Measurements from ENCODE around the gene PTGFR.

PTGFR gene

DNA sequence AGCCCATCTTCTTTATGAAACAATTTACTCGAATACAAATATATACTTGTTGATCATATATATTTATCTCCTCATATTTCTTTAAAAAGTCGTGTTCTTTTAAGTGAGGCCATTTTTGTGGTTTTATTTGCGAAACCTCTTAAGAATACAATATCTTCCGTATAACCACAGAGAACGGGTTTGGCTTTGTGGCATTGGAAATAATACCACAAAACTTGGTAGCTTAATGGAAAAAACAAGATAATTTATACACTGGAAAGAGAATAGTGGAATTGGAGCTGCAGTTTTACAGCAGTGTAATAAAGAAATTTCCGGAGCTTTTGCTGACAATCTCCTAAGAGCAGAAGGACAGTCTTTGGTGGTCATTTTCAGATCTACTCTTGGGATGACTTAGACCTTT lies 29.4 kb downstream of the PTGFR start:
- DNase-seq (ENCODE audit: low read depth in 3 of 3): no peak

DNA sequence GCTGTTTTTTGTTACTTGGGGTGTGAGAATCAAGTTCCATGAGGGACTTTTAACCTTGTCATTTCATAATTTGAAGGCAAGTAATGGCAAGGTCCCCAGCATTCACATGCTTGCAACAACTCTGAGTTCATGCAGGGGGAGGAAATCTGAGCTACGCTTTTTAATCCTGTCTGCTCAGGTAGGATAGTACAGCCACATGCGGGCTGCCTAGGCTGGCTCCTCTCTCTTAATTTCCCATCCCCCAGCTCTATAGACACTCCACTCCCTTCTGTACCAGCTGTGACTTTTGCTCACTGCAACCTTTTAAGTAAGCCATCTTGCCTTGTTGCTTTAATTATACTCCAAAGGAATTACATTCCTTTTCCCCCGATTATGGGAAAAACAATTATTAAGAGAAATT lies 30.1 kb downstream of the PTGFR start:
- no peak for DNase-seq (ENCODE audit: low read depth in 3 of 3)

DNA sequence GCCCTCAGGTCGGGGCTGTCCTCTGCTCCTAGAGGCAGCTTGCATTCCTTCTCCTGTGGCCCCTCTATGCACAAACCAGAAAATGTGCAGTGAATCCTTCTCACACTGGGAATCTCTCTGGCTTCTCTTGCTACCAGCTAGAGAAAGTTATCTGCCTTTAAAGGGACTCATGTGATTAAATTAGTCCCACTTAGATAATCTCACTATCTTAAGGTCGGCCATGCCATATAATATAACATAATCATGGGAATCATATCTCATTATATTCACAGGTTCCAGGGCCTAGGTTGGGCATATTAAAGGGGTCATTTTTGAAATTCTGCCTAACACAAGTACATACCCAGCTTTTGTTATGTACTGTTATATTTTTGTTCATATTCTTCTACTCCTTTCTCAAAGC lies 31.4 kb downstream of the PTGFR start:
- no peak for DNase-seq (ENCODE audit: low read depth in 3 of 3)

DNA sequence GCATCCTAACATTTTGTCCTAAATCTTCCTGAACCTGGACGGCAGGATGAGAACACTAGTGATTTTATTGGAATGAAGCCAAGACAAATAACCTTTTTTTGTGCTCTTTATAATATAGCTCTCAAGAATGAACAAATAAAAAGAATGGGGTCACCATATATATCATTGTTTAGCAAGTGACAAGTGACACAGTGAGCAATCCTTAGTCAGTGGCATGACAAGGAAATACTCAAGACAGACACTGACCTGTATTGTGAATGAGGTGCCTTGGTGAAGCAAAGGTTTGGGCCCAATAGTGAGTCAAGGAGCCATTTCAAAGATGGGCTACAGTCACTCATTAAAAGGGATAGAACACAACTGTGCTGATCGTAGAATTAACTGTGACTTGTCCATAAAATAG lies 35.7 kb downstream of the PTGFR start:
- DNase-seq (ENCODE audit: low read depth in 3 of 3): no peak

DNA sequence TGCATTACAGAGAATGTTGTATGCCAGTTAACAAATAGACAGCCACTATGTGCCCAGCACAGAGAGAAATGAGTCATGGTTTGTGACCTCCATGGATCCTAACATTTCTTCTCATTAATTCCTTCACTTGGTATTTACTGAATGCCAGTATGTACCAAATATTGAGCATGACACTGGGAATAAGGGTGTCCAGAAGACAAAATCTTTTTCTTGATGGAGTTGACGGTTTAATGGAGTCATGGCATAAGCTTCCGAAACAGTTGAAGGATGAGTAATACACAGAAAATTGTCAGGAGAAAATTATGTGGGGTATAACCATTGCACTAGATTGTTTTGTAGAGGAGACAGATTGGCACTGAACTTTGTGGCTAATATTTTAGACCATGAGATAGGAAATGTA lies 36.9 kb downstream of the PTGFR start:
- no peak for DNase-seq (ENCODE audit: low read depth in 3 of 3)

DNA sequence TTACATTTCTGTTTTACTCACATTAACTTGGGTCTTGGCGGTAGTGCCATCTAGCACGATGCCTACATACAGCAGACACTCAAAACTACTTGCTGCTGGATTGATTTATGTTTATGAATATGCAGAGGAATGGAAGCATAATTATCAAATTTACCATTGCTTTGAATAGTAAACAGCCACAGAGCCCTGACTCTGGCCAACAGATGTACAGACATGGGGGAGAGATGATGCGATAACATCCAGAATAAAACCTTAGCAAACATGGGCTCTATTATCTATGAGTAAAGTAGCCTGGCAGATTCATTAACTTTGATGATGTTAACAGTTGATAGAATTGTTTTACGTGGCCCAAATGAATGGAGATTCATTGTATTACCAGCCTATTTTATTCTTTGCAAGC lies 42.8 kb downstream of the PTGFR start:
- no peak for DNase-seq (ENCODE audit: low read depth in 3 of 3)

DNA sequence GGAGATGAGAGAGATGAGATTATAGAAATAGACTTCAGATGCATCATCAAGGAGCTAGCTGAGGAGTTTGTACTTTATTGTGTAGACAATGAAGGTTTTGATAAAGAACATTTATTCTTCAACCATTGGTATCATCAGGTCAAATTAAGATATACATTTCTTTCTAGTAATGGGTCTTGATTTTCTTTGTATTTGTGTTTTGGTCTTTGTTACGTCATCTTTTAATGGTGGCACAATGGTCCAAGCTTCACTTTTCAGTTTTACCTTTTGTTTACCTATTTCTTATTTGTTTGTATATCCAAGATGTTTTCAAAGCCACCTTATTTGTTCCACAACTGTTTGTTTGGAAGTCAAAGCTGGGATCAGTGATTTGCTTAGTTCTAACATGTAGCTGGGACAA lies 44.5 kb downstream of the PTGFR start:
- DNase-seq (ENCODE audit: low read depth in 3 of 3): no peak

DNA sequence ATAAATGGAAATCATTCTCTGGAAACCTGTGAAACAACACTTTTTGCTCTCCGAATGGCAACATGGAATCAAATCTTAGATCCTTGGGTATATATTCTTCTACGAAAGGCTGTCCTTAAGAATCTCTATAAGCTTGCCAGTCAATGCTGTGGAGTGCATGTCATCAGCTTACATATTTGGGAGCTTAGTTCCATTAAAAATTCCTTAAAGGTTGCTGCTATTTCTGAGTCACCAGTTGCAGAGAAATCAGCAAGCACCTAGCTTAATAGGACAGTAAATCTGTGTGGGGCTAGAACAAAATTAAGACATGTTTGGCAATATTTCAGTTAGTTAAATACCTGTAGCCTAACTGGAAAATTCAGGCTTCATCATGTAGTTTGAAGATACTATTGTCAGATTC lies 45.7 kb downstream of the PTGFR start:
- DNase-seq (ENCODE audit: low read depth in 3 of 3): no peak

DNA sequence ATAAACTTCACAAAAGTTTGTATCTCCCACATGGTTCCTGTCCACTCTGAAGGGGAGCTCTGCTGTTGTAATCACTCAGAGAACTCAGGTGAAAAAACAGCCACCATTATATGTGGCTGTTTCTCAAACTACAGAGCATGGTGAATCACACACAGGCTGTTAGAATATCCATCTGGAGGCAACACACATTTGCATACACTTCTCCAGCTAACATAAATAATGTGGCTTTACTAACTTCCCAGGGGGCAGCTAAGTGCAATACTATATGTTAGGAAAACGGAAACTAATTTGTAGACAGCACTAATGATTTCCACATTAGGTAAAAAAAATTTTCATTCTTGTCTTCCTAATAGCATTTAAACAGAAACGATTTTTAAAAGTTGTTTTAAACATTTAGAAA lies 49.3 kb downstream of the PTGFR start:
- no peak for DNase-seq (ENCODE audit: low read depth in 3 of 3)

DNA sequence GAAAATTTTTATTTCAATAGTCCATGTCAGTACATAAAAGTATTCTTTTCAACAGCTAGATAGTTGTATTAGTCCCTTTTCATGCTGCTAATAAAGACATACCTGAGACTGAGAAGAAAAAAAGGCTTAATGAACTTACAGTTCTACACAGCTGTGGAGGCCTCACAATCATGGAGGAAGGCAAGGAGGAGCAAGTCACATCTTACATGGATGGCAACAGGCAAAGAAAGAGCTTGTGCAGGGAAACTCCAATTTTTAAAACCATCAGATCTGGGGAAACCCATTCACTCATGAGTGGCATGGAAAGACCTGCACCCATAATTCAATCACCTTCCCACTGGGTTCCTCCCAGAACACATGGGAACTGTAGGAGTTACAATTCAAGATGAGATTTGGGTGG lies 50.7 kb downstream of the PTGFR start:
- DNase-seq (ENCODE audit: low read depth in 3 of 3): no peak

DNA sequence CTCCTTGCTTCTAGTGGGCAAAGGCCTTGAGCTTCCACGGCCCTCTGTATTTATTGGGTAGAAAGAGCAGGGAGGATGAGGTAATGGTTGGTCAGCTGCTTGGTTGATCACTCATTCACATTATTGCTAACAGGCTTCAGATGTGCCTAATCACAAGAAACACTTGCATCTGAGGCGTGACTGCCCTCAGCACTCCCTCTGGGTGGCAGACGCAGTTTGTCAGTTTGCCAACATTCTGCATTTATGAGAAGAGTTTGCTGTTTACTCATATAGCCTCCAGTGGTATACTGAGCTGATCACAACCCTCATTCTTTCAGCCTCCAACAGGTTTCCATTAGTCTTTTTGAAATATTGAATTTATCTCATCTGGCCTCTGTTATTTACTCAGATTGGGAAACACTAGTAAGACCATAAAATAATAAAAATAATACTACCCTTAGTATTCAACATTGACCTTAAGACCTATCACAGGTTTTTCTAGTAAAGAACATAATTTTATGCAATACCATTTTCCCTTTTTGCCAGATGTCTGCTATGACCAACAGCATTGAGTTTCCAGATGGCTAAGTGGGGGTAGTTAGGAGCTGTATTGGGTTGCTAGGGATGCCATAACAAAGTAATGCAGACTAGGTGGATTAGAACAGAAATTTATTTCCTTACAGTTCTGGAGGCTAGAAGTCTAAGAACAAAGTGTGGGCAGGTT lies 53.3 kb downstream of the PTGFR start:
- DNase-seq (ENCODE audit: low read depth in 3 of 3): no peak

DNA sequence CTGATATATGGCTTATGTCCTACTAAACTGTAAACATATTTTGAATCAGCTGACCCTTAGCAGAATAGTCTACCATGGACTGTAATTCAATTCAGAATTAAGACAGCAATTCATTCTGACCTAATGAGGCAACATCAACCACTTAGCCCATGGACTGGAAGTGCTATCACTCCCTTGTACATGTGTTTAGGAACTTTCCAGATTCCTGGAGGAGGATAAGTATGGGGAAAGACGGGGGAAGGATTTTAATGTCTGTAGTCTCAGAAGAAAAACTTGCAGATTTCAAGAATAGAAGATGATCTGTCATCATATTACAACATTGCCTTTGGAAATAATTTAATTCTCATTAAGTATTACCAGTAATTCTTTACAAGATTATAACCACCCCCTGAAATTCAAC lies 56.3 kb downstream of the PTGFR start:
- DNase-seq (ENCODE audit: low read depth in 3 of 3): no peak

DNA sequence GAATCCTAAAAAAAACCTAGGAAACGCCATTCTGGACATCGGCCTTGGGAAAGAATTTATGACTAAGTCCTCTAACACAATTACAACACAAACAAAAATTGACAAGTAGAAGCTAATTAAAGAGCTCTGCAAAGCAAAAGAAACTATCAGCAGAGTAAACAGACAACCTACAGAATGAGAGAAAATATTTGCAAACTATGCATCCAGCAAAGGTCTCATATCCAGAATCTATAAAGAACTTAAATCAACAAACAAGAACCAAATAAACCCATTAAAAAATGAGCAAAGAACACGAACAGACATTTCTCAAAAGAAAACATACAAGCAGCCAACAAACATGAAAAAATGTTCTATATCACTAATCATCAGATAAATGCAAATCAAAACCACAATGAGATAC lies 58.6 kb downstream of the PTGFR start:
- DNase-seq (ENCODE audit: low read depth in 3 of 3): no peak

DNA sequence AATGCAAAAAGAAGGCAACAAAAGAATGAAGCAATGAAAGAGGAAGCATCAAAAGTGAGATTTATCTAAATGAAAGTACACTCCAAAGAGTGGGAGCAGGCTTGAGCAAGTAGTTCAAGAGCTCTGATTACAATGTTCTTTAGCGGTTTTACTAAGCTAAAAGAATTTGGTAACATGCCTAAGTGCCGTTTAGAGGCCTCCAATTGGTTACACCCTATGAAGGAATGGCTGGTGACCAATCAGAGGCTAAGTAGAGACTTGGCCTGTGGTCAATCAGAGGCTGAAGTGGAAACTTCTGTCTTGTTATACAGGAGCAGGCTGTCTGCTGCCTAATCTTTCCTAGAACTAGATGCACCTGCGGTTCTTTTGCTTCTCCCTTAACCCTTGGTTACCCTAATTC lies 59.1 kb downstream of the PTGFR start:
- no peak for DNase-seq (ENCODE audit: low read depth in 3 of 3)

DNA sequence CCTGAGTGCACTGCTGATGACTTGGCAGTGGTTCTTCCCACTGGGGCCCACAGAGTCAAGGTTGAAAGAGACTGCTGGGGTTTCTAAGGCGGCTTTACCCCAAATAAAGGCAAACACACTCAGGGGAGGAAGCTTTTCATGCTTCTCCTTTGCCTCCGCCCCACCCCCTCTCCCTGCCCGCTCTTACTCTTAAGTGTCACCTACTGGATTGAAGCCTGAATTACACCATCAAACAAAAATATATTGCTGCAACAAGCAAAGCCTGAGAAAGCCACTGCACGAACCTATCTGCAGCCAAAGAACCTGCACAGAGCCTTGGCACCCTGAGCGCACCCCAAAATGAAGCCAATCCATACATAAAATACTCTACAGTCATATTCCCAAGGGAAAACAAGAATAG lies 63.1 kb downstream of the PTGFR start:
- DNase-seq (ENCODE audit: low read depth in 3 of 3): no peak

DNA sequence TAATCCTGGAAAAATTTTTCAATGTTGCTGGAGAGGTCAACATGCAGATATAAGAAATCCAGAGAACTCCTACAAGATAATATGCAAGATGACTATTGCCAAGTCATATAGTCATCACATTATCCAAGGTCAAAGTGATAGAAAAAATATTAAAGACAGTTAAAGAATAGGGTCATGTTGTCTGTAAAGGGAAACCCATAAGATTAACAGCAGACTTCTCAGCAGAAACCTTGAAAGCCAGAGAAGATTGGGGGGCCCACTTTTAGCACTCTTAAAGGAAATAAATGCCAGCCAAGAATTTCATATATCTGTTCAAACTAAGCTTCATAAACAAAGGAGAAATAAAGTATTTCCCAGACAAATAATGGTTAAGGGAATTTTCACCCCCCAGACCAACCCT lies 64.1 kb downstream of the PTGFR start:
- DNase-seq (ENCODE audit: low read depth in 3 of 3): no peak

DNA sequence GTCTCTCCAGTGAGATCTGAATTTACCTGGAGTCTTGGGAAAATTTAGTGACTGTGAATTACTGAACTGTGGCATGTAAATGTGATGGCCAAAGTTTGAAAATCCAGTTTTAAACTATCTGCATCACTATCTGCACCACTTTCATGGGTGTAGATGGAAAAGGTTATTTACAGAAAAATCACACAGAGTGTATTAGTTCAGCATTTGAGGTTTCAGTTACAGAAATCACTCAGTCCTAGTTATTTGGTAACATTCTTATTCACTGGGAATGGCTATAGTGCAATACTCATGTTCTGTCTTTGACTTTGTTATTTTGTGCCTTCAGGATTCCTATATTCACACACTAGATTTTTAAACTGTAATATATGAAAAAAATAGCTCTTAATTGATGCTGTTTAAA lies 68.9 kb downstream of the PTGFR start:
- no peak for DNase-seq (ENCODE audit: low read depth in 3 of 3)

DNA sequence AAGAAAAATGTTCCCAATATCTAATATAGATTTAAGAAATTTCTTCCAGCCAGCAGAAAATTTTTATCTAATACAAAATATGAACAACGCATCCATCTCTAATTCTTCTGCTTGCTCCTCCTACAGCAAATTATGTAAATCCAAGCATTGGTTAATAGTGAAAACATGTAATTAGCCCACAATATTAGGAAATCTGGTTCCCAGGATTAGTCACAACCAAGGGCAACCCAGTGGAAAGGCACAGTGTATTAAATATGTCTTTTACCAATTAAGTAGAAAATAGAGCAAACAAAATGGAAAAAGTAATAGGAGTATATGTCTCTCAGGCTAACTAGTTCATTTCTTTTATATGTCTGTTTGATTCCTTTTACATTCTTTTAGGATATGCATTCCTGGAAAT lies 70.0 kb downstream of the PTGFR start:
- DNase-seq (ENCODE audit: low read depth in 3 of 3): no peak

DNA sequence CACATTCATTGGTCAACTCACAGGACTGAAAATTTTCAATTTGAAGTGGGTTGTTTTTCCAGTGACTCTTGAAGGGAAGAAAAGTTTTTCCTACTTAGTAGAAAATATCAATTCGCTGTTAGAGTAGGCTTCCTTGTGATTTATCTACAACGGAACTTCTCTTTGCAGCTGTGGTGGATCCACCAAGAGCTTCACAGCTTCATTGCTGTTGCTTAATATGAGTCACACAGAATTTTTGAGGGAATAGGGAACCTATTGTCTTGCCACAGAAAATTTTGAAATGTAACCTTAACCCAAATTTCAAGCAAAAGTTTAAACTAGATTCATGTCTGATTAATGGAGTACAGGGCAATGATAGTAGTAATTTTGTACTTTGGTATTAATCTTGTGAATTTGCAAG lies 71.1 kb downstream of the PTGFR start:
- DNase-seq (ENCODE audit: low read depth in 3 of 3): no peak

DNA sequence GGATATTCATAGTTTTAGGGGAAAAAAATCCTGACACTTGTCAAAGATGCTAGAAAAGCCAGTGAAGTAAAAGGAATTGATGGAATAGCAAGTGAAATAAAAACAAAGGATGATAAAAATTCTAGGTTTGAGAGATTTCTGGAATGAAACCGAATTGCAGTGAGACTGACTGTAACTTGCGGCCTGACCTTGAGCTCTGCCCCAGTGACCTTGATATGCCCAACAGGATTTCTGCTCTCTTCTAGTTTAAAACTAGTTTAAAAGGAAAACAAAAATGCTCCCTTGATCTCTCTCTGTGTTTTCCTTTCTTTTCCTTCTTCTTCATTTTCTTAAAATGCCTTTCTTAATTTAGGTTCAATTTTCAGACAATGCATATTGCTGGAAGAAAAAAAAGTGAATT lies 74.6 kb downstream of the PTGFR start:
- no peak for DNase-seq (ENCODE audit: low read depth in 3 of 3)

DNA sequence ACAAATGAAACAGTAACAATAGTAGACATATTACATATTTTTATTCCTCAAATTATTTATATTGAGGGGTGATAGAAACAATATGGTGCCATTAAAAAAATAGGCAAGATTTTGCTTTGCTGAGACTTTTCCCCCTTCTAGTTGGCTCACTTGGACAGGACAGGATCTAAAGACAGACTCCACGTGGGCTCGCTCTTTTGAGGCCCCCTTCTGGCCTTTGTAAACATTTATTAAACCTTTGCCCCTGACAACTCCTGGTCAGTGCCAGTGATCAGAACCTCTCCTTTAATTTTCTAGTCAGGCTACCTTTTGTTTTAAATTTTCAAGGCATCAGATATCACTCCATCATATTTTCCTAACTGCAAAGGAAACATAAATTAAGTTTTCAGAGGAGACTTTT lies 79.8 kb downstream of the PTGFR start:
- no peak for DNase-seq (ENCODE audit: low read depth in 3 of 3)

DNA sequence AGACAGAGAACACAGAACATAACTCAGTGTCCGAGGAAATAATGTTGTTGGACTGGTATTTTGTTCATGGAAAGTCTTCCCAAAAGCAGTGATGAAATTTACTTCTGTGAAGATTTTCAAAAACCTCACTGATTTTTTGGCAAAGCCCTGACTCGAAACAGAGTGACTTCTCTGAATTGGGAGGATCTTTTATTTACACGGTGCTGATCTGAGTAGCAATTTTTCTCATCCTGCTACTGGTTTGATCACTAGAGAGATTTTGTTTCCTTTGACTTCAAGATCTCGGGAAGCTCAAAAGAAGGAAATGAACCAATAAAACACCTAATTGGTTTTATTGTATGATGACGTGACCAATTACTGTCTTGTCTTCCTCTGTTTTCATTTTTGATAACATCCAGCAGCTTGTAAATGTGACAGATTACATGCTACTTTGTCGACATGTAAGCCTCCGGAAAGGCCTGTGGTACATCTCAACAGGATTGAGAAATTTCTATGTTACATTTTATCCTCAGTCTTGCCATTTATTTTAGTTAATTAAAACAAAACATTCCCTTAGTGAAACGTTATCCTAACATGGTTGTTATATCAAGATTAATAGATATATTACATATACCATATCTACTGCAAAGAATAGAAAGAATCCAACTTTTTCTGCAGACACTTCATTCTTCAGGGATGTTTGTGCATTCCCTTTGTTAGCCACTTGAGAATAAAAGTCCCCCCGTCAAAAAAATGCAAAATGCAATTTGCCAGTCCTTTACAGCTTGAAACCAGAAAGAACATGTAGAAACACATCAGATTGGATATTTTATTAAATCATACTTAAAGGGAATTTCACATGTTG lies 86.7 kb downstream of the PTGFR start:
- DNase-seq (ENCODE audit: low read depth in 3 of 3): no peak

DNA sequence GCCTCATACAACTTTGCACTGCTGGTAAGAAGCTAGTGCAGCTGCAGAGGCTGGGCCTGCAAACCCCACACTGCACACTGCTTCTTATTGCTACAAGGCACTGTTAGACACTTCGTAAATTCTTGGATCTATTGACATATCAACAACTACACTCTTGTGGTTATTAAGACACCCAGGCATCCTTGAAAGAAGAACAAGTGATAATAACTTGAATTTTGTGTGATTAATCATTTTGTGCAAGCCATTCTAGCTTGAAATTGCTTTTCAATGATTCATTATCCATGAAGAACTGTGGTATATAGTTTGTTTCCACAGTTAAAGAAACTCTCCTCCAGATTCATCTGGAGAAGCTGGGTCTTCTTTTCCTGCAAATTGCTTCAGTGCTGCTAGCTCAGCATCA lies 95.8 kb downstream of the PTGFR start:
- no peak for DNase-seq (ENCODE audit: low read depth in 3 of 3)

DNA sequence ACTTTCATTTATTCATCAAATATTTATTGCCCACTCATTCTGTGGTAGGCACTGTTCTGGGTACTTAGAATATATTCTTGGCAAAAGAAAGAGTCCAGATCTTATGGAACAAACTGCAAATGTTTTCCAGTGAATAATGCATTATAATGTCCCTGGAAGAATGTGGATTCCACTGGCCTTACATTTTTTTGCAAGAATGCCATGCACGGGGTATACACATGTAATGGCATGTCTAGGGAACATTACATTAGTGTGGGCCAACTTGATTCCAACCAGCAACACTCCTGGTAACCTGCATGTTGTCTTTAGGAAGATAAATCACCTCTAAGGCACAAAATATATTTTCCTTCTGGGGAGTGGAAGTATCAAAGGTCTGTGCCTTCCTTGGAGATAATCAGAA lies 96.4 kb downstream of the PTGFR start:
- DNase-seq (ENCODE audit: low read depth in 3 of 3): no peak
